HG03280 (cell line): ENCODE data around the gene L3MBTL3.
"Not testable (repeated sequence)": the region's sequence is repeated elsewhere in the genome, so short reads cannot be mapped to it uniquely, and the experiment has no call there.

Source experiments
- ATAC-seq: cut with Tn5 transposase; IDR thresholded peaks from one replicate; pipeline ENCODE4 v1.9.1; 2021; ENCODE audit warnings: mild to moderate bottlenecking, moderate library complexity; ENCODE audit not compliant: unreplicated experiment

Gene L3MBTL3

GRCh38 chr6:130134582-130134981 lies 116.2 kb downstream of the L3MBTL3 start:
- no peak for ATAC-seq

GRCh38 chr6:130136798-130137197 lies 118.4 kb downstream of the L3MBTL3 start:
- no peak for ATAC-seq

- no peak for ATAC-seq
Observed at GRCh38 chr6:130138116-130138908, 119.9 kb downstream of the L3MBTL3 start.

GRCh38 chr6:130138909-130139242 lies 120.5 kb downstream of the L3MBTL3 start:
- ATAC-seq: no peak

- no peak for ATAC-seq
Observed at GRCh38 chr6:130140084-130140483, 121.7 kb downstream of the L3MBTL3 start.

GRCh38 chr6:130143709-130144108 lies 125.3 kb downstream of the L3MBTL3 start:
- no peak for ATAC-seq

GRCh38 chr6:130147111-130147510 lies 128.7 kb downstream of the L3MBTL3 start:
- no peak for ATAC-seq

- peak; percentile 58 for ATAC-seq
Observed at GRCh38 chr6:130148181-130148580, 129.8 kb downstream of the L3MBTL3 start.

GRCh38 chr6:130149016-130149415 lies 130.6 kb downstream of the L3MBTL3 start:
- ATAC-seq: not testable (repeated sequence)

GRCh38 chr6:130150906-130151305 lies 132.5 kb downstream of the L3MBTL3 start:
- no peak for ATAC-seq

GRCh38 chr6:130152908-130153510 lies 134.6 kb downstream of the L3MBTL3 start:
- ATAC-seq: no peak

GRCh38 chr6:130156908-130157307 lies 138.5 kb downstream of the L3MBTL3 start:
- no peak for ATAC-seq

GRCh38 chr6:130158056-130158455 lies 139.7 kb downstream of the L3MBTL3 start:
- no peak for ATAC-seq

GRCh38 chr6:130158548-130158947 lies 140.2 kb downstream of the L3MBTL3 start:
- no peak for ATAC-seq

GRCh38 chr6:130159956-130160355 lies 141.6 kb downstream of the L3MBTL3 start:
- ATAC-seq: no peak

- no peak for ATAC-seq
Observed at GRCh38 chr6:130161683-130162404, 143.5 kb downstream of the L3MBTL3 start.

- no peak for ATAC-seq
Observed at GRCh38 chr6:130162421-130162820, 144.0 kb downstream of the L3MBTL3 start.

- no peak for ATAC-seq
Observed at GRCh38 chr6:130163266-130163665, 144.9 kb downstream of the L3MBTL3 start.

- no peak for ATAC-seq
Observed at GRCh38 chr6:130164251-130164650, 145.9 kb downstream of the L3MBTL3 start.

GRCh38 chr6:130167655-130168054 lies 149.3 kb downstream of the L3MBTL3 start:
- no peak for ATAC-seq

GRCh38 chr6:130170160-130170559 lies 151.8 kb downstream of the L3MBTL3 start:
- ATAC-seq: not testable (repeated sequence)
